DND-41 (cell line): ENCODE results near the gene STRIP1.

Experiments
- ATAC-seq: fragments of 200-7000 bp; cut with Tn5 transposase; 3 replicates; pipeline ENCODE4 v1.9.1; 2021; ENCODE audit warnings: low read depth; ENCODE audit not compliant: insufficient read depth
- DNase-seq: peaks from one replicate; pipeline ENCODE4 v3.0.0-alpha.2; 2020
- H2AFZ ChIP-seq: 2 replicates; pipeline ENCODE4 v1.6.0; 2012; ENCODE audit warnings: low read depth, low read length
- H3K27ac ChIP-seq: 2 replicates; pipeline ENCODE4 v1.5.1; 2012; ENCODE audit warnings: low read length, inconsistent platforms
- H3K27me3 ChIP-seq: fragments of 200-600 bp; sonication (generic); 2 replicates; pipeline ENCODE4 v1.6.0; 2012; ENCODE audit warnings: low read length, mild to moderate bottlenecking, inconsistent platforms; ENCODE audit not compliant: insufficient read depth, poor library complexity
- H3K36me3 ChIP-seq: 2 replicates; pipeline ENCODE4 v1.5.1; 2012; ENCODE audit warnings: low read length, inconsistent platforms; ENCODE audit not compliant: insufficient read depth
- H3K4me1 ChIP-seq: 2 replicates; pipeline ENCODE4 v1.5.1; 2012; ENCODE audit warnings: mild to moderate bottlenecking, low read length; ENCODE audit not compliant: insufficient read depth
- H3K4me2 ChIP-seq: 2 replicates; pipeline ENCODE4 v1.6.0; 2012; ENCODE audit warnings: mild to moderate bottlenecking, moderate library complexity, low read length, inconsistent platforms; ENCODE audit not compliant: insufficient read depth
- H3K4me3 ChIP-seq, 2 experiments: fragments of 200-600 bp in 1 of 2; shearing (Covaris generic) in 1 of 2; 2 replicates each; pipeline ENCODE4 v1.5.1; 2012 to 2016; ENCODE audit warnings: inconsistent platforms in 2 of 2, low read length in 2 of 2, mild to moderate bottlenecking in 2 of 2, low read depth in 1 of 2, moderate library complexity in 1 of 2
- H3K79me2 ChIP-seq: 2 replicates; pipeline ENCODE4 v1.6.0; 2012; ENCODE audit warnings: low read length, inconsistent platforms; ENCODE audit not compliant: insufficient read depth
- H3K9ac ChIP-seq: 2 replicates; pipeline ENCODE4 v1.6.0; 2012; ENCODE audit warnings: low read depth, mild to moderate bottlenecking, inconsistent platforms, low read length, moderate library complexity
- H3K9me3 ChIP-seq: 2 replicates; pipeline ENCODE4 v1.5.1; 2012; ENCODE audit warnings: low read length, moderate library complexity, mild to moderate bottlenecking, inconsistent platforms; ENCODE audit not compliant: insufficient read depth, severe bottlenecking
- H4K20me1 ChIP-seq: 2 replicates; pipeline ENCODE4 v1.6.0; 2012; ENCODE audit warnings: low read length; ENCODE audit not compliant: insufficient read depth
- CTCF ChIP-seq: IDR thresholded peaks from 2 replicates; pipeline ENCODE4 v1.5.1; 2012; ENCODE audit warnings: borderline replicate concordance, low read length, moderate library complexity, mild to moderate bottlenecking; ENCODE audit not compliant: poor library complexity, severe bottlenecking; ENCODE audit errors: extremely low read depth
- EZH2 ChIP-seq: IDR thresholded peaks from 3 replicates; pipeline ENCODE4 v1.6.1; 2012; ENCODE audit warnings: borderline replicate concordance, low read depth, mild to moderate bottlenecking, moderate library complexity, low read length, inconsistent platforms; ENCODE audit not compliant: severe bottlenecking

Gene STRIP1

GRCh38 chr1:109995536-109995935, 38.9 kb upstream of the STRIP1 start:
- peaks cover 77% of the 10 kb centered on the region for H3K79me2 ChIP-seq
- TF ChIP-seq EZH2 (no peak), CTCF (no peak)
- no peak overlapping the region for H3K27ac ChIP-seq
- H2AFZ ChIP-seq = no peak overlapping the region
- no peak overlapping the region for H3K9ac ChIP-seq
- H3K4me1 ChIP-seq = no peaks in the 10 kb centered on the region; the same call in 1 of the 2 replicates
- no peak overlapping the region for H3K4me2 ChIP-seq
- no peaks in the 10 kb centered on the region for H3K27me3 ChIP-seq
- ATAC-seq = no peak
- H3K4me3 ChIP-seq = no peak overlapping the region
- no peaks in the 10 kb centered on the region for H3K9me3 ChIP-seq
- peaks cover 20% of the 10 kb centered on the region; the same call in 1 of the 2 replicates for H4K20me1 ChIP-seq
- peaks cover 27% of the 10 kb centered on the region; the same call in 1 of the 2 replicates for H3K36me3 ChIP-seq
- DNase-seq = no peak

- peaks cover 72% of the 10 kb centered on the region for H3K79me2 ChIP-seq
- no peaks in the 10 kb centered on the region for H3K4me1 ChIP-seq
- DNase-seq = no peak
- H2AFZ ChIP-seq = no peak overlapping the region
- H3K9ac ChIP-seq = no peak overlapping the region
- no peak overlapping the region for H3K4me2 ChIP-seq
- ATAC-seq = no peak
- H3K27ac ChIP-seq = no peak overlapping the region
- H3K4me3 ChIP-seq = no peak overlapping the region
- TF ChIP-seq CTCF = no peak
- no peak for TF ChIP-seq EZH2
- peaks cover 12% of the 10 kb centered on the region; the same call in 1 of the 2 replicates for H4K20me1 ChIP-seq
- no peaks in the 10 kb centered on the region for H3K9me3 ChIP-seq
- H3K27me3 ChIP-seq = no peaks in the 10 kb centered on the region
- peaks cover 20% of the 10 kb centered on the region; the same call in 1 of the 2 replicates for H3K36me3 ChIP-seq
Measured at GRCh38 chr1:109996476-109996875, 37.9 kb upstream of the STRIP1 start.

- Histone ChIP-seq H3K79me2 (peaks cover 70% of the 10 kb centered on the region), H3K4me1 (no peaks in the 10 kb centered on the region), H3K9ac (no peak overlapping the region), H3K27ac (no peak overlapping the region), H2AFZ (no peak overlapping the region), H4K20me1 (peaks cover 10% of the 10 kb centered on the region; the same call in 1 of the 2 replicates), H3K9me3 (no peaks in the 10 kb centered on the region), H3K36me3 (peaks cover 18% of the 10 kb centered on the region; the same call in 1 of the 2 replicates), H3K4me2 (no peak overlapping the region), H3K4me3 (no peak overlapping the region), H3K27me3 (no peaks in the 10 kb centered on the region)
- DNase-seq (no peak), ATAC-seq (no peak)
- TF ChIP-seq CTCF (no peak), EZH2 (no peak)
Measured at GRCh38 chr1:109997204-109997866, 37.1 kb upstream of the STRIP1 start.
